ENCODE data around the gene ATP6V1B1.

DNA sequence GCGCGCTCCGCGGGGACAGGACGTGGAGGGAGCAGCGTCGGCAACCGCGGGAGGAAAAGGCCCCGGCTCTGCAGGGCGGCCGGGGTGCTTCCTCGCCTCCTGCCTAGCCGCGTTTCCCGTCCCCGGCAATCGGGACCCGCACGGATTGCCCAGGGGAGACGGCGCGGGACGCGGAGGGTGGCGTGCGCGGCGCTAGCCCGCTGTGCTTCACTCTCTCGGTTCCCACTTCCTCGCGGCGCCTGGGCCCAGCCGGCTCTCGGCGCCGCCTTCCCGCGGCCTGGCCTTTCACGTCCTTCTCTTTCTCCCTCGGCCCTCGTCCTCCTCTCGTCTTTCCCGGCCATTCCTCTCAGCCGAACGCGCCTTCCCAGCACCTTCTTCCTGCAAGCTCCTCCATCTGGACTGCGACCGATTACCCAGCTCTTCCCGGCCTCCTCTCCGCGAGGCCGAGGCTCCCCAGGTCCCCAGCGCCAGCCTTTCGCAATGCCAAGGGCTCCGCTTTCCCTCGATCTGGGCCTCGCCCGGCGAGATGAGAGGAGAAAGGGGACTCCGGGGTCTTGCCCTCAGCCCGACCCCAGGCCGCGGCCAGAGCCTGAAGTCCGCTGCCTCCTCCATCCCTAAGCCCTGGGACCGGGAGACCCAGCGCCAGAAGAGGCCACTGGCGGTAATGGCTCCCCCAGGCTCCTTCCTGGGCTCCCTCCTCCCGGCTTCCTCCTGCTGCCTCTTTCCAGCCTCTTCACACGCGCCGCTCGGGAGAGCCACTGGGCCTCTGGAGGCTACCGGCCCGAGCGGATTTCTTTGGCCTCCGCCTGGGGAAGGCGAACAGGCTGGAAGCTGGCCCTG is 34.3 kb upstream of the ATP6V1B1 start:
- TF ChIP-seq, protein P1, sequence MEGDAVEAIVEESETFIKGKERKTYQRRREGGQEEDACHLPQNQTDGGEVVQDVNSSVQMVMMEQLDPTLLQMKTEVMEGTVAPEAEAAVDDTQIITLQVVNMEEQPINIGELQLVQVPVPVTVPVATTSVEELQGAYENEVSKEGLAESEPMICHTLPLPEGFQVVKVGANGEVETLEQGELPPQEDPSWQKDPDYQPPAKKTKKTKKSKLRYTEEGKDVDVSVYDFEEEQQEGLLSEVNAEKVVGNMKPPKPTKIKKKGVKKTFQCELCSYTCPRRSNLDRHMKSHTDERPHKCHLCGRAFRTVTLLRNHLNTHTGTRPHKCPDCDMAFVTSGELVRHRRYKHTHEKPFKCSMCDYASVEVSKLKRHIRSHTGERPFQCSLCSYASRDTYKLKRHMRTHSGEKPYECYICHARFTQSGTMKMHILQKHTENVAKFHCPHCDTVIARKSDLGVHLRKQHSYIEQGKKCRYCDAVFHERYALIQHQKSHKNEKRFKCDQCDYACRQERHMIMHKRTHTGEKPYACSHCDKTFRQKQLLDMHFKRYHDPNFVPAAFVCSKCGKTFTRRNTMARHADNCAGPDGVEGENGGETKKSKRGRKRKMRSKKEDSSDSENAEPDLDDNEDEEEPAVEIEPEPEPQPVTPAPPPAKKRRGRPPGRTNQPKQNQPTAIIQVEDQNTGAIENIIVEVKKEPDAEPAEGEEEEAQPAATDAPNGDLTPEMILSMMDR (conservative IDR thresholded peaks at IDR 0.05; ENCODE audit: low read depth, low read length): no peak
- no peak for TF ChIP-seq MAFK (IDR thresholded peaks at IDR 0.05; ENCODE audit: low read depth, low read length)

Data from IMR-90 (cell line).